ENCODE data around the gene ALG1L2.
"Not testable (repeated sequence)": the region's sequence is repeated elsewhere in the genome, so short reads cannot be mapped to it uniquely, and the experiment has no call there.

DNA sequence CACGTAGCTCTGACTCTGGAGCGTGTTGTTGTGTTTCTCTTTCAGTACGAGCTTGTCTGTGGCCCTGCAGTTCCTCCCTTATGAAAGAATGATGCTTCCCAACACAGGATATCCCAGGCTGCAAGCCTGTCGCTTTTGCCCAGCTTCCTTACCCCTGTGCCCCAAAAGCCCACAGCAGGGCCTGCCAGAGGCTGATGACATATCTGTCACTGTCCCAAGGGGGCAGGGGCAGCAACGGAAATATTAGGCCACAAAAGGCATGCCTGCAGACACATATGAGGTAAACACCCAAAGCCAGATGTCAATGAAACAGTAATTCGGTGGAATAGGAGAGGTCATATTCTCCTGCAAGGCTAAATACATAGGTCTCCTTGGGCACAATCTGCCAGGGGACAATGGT is 38.0 kb upstream of the ALG1L2 start:
- TF ChIP-seq, protein P1, sequence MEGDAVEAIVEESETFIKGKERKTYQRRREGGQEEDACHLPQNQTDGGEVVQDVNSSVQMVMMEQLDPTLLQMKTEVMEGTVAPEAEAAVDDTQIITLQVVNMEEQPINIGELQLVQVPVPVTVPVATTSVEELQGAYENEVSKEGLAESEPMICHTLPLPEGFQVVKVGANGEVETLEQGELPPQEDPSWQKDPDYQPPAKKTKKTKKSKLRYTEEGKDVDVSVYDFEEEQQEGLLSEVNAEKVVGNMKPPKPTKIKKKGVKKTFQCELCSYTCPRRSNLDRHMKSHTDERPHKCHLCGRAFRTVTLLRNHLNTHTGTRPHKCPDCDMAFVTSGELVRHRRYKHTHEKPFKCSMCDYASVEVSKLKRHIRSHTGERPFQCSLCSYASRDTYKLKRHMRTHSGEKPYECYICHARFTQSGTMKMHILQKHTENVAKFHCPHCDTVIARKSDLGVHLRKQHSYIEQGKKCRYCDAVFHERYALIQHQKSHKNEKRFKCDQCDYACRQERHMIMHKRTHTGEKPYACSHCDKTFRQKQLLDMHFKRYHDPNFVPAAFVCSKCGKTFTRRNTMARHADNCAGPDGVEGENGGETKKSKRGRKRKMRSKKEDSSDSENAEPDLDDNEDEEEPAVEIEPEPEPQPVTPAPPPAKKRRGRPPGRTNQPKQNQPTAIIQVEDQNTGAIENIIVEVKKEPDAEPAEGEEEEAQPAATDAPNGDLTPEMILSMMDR (IDR thresholded peaks at IDR 0.05), result not testable (repeated sequence)
- TF ChIP-seq POLR2A (IDR thresholded peaks at IDR 0.05); EP300 (IDR thresholded peaks at IDR 0.05; ENCODE audit: low read depth): not testable (repeated sequence)
